Measurements from ENCODE around the gene RASGRF2. TPM values are rescaled to one million over a fixed set of nuclear protein-coding genes. Genes with fewer than 3 reads are reported as not detected.

Gene RASGRF2
- total and polyA plus RNA-seq, 2 of the 13 experiments (the other 11 are each of a cell fraction or from before 2014, with no cell fraction given) = 23.6 to 29.0 TPM

DNA sequence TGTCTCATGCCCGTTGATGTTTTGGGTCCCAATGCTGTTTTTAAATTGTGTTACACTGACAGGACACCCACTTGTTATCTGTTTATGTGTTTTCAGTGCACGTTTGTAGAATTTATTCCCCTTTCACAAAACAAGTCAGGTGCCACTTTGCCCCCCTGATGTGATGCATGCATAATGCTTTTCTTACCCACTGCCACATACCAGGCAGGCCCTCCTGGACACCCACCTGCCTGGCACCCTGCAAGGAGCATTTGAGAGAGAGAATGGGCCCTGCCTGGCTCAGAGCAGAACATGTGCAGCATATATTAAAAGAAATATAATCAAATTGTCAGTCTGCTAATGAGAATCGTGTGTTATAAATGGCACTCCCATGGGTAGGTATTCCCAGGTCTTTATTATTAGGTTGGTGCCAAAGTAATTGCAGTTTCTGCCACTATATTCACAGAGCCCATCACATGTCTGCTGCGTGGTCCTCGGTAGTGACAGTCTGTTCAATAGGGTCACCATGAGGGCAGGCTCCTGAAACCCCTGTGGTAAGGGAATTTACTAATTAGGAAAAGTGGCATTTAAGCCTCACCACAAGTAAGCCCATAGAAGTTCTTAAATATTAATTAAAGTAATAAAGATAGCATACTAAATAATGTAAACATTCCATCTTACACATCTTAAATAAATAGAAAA is 220.8 kb downstream of the RASGRF2 start:
- DNase-seq (ENCODE audit: low spot score) (no peak), ATAC-seq (no peak), FAIRE-seq (no peak)
- POLR2A ChIA-PET = no interaction called here
- intact Hi-C loops (cut with micrococcal nuclease; ENCODE audit: unreplicated experiment) = no loop called here
- Histone ChIP-seq H3K4me3 (replicated peaks in 1 of 3; ENCODE audit: insufficient read depth in 1 of 3, low read depth in 2 of 3, low read length in 3 of 3) (no peak overlapping the region), H3K4me2 (ENCODE audit: low read depth, low read length) (no peak overlapping the region), H3K9me3 (ENCODE audit: low read length) (no peaks in the 10 kb centered on the region), H2AFZ (ENCODE audit: low read length) (no peak overlapping the region), H4K20me1 (ENCODE audit: insufficient read depth, low read length) (no peaks in the 10 kb centered on the region), H3K79me2 (ENCODE audit: insufficient read depth, low read length) (no peaks in the 10 kb centered on the region), H3K27me3 (ENCODE audit: control insufficient read depth in 1 of 2, insufficient read depth in 2 of 2, low read length in 2 of 2) (no peaks in the 10 kb centered on the region), H3K4me1 (ENCODE audit: insufficient read depth, low read length) (no peaks in the 10 kb centered on the region), H3K9ac (ENCODE audit: insufficient read depth, low read depth, low read length) (no peak overlapping the region), H3K27ac (ENCODE audit: extremely low read length, insufficient read depth, low read length) (no peak overlapping the region), H3K36me3 (replicated peaks in 1 of 2; ENCODE audit: control insufficient read depth in 1 of 2, insufficient read depth in 2 of 2, low read length in 2 of 2) (peaks cover 2 to 45% of the 10 kb centered on the region in 2 experiments)
- CTCF ChIA-PET (ENCODE audit: low intra/inter-chr PET ratio, low total read pairs) = interaction anchor here (0.6 kb wide), 1 partner anchor 15 kb away, joined by 4 read pairs; no protein-coding TSS in a partner anchor
- 87% methylated on average over 5 of the region's 5 CpGs for WGBS (ENCODE audit: low lambda C conversion rate)
- in situ Hi-C loops (cut with HindIII; ENCODE audit: extremely low pct_ligation_motif_present, low pct_unique_long_range_greater_than_20kb) = loop anchor here (25.0 kb wide), 1 partner anchor 469 kb away; no protein-coding TSS in a partner anchor
- TF ChIP-seq, protein P1, sequence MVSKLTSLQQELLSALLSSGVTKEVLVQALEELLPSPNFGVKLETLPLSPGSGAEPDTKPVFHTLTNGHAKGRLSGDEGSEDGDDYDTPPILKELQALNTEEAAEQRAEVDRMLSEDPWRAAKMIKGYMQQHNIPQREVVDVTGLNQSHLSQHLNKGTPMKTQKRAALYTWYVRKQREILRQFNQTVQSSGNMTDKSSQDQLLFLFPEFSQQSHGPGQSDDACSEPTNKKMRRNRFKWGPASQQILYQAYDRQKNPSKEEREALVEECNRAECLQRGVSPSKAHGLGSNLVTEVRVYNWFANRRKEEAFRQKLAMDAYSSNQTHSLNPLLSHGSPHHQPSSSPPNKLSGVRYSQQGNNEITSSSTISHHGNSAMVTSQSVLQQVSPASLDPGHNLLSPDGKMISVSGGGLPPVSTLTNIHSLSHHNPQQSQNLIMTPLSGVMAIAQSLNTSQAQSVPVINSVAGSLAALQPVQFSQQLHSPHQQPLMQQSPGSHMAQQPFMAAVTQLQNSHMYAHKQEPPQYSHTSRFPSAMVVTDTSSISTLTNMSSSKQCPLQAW (CRISPR knock-in tag; IDR thresholded peaks at IDR 0.05) = no peak
- TF ChIP-seq TAF1 (CRISPR knock-in tag; IDR thresholded peaks at IDR 0.05) = no peak
- TF ChIP-seq GRHL1 (CRISPR knock-in tag; conservative IDR thresholded peaks at IDR 0.05) = no peak
- TF ChIP-seq TARDBP (CRISPR knock-in tag; IDR thresholded peaks at IDR 0.05) = no peak
- no peak for TF ChIP-seq SMARCE1 (IDR thresholded peaks at IDR 0.05; ENCODE audit: borderline replicate concordance)
- TF ChIP-seq HNRNPUL1 (IDR thresholded peaks at IDR 0.05; ENCODE audit: low read depth, low read length) = no peak
- TF ChIP-seq TBP (CRISPR knock-in tag; IDR thresholded peaks at IDR 0.05) = no peak
- no TSS peak for BruUV-seq (replicated peaks)

All from HepG2 (cell line).